IMR-90 (cell line): Measurements from ENCODE around the gene UBAC1. TPM values are rescaled to one million over a fixed set of nuclear protein-coding genes. Genes with fewer than 3 reads are reported as not detected.

Experiments
- ATAC-seq: fragments of 200-7000 bp; cut with Tn5 transposase; 2 replicates; pipeline ENCODE4 v1.9.1; 2020; ENCODE audit warnings: low read depth, mild to moderate bottlenecking, moderate library complexity
- BruUV-seq: library from RNA; stranded (reverse); fragments of 400-500 nt; replicated peaks from 2 replicates; lab custom pipeline; 2021; lab: Mats Ljungman, UMichigan
- CTCF ChIA-PET: fragments of 300-600 bp; formaldehyde crosslinking; extraction: SDS; loops from one replicate; lab custom pipeline; 2021; ENCODE audit warnings: antibody characterized with exemption; lab: Yijun Ruan, JAX
- POLR2A ChIA-PET: fragments of 300-600 bp; sonication (Branson Sonifier 250); formaldehyde crosslinking; loops from one replicate; lab custom pipeline; 2022; ENCODE audit warnings: antibody characterized with exemption; ENCODE audit not compliant: unreplicated experiment; lab: Charles Lee
- DNase-seq: peaks from one replicate; pipeline ENCODE4 v3.0.0; 2013
- H2AFZ ChIP-seq: replicated peaks from 2 replicates; pipeline ENCODE3; 2013; ENCODE audit warnings: low read length, mild to moderate bottlenecking; ENCODE audit not compliant: poor library complexity
- H2AK5ac ChIP-seq: 2 replicates; pipeline ENCODE4 v1.6.1; 2013; ENCODE audit warnings: low read depth, low read length, inconsistent platforms
- H2AK9ac ChIP-seq: replicated peaks from 2 replicates; pipeline ENCODE3; 2013; ENCODE audit warnings: mild to moderate bottlenecking, low read depth, low read length, moderate library complexity; ENCODE audit not compliant: poor library complexity
- H2BK120ac ChIP-seq: 2 replicates; pipeline ENCODE4 v1.6.1; 2013; ENCODE audit warnings: low read depth, low read length, inconsistent platforms
- H2BK15ac ChIP-seq: 3 replicates; pipeline ENCODE4 v1.6.1; 2013; ENCODE audit warnings: low read depth, low read length, inconsistent platforms
- H2BK20ac ChIP-seq: 2 replicates; pipeline ENCODE4 v1.6.1; 2013; ENCODE audit warnings: low read depth, mild to moderate bottlenecking, inconsistent platforms, low read length, moderate library complexity
- H2BK5ac ChIP-seq: 2 replicates; pipeline ENCODE4 v1.6.1; 2013; ENCODE audit warnings: mild to moderate bottlenecking, low read depth, low read length, inconsistent platforms; ENCODE audit not compliant: poor library complexity, severe bottlenecking
- H3K14ac ChIP-seq: replicated peaks from 2 replicates; pipeline ENCODE4 v1.6.1; 2013; ENCODE audit warnings: low read depth, low read length, inconsistent platforms
- H3K18ac ChIP-seq: 2 replicates; pipeline ENCODE4 v1.6.1; 2013; ENCODE audit warnings: low read depth, low read length, control low read depth
- H3K23ac ChIP-seq: 2 replicates; pipeline ENCODE4 v1.6.1; 2013; ENCODE audit warnings: low read depth, low read length, inconsistent platforms
- H3K27ac ChIP-seq: 2 replicates; pipeline ENCODE4 v1.5.1; 2013; ENCODE audit warnings: mild to moderate bottlenecking, control low read depth, low read length; ENCODE audit not compliant: insufficient read depth
- H3K27me3 ChIP-seq: 2 replicates; pipeline ENCODE4 v1.6.1; 2013; ENCODE audit warnings: low read length; ENCODE audit not compliant: control insufficient read depth, insufficient read depth
- H3K36me3 ChIP-seq: 2 replicates; pipeline ENCODE4 v1.6.1; 2013; ENCODE audit warnings: low read length, mixed read lengths; ENCODE audit not compliant: control insufficient read depth, insufficient read depth
- H3K4ac ChIP-seq: 2 replicates; pipeline ENCODE4 v1.6.1; 2013; ENCODE audit warnings: low read depth, low read length, inconsistent platforms
- H3K4me1 ChIP-seq: 2 replicates; pipeline ENCODE4 v1.6.1; 2013; ENCODE audit warnings: low read length, mixed read lengths; ENCODE audit not compliant: control insufficient read depth, insufficient read depth
- H3K4me2 ChIP-seq: 2 replicates; pipeline ENCODE4 v1.6.1; 2013; ENCODE audit warnings: low read depth, mild to moderate bottlenecking, control low read depth, low read length, moderate library complexity
- H3K4me3 ChIP-seq: 2 replicates; pipeline ENCODE4 v1.5.1; 2013; ENCODE audit warnings: low read depth, mild to moderate bottlenecking, control low read depth, low read length, moderate library complexity; ENCODE audit not compliant: insufficient read depth
- H3K56ac ChIP-seq: 2 replicates; pipeline ENCODE4 v1.6.1; 2013; ENCODE audit warnings: low read length, inconsistent platforms; ENCODE audit not compliant: insufficient read depth; ENCODE audit errors: extremely low read depth
- H3K79me1 ChIP-seq, 2 experiments: 2 replicates each; pipeline ENCODE4 v1.6.1; 2013; ENCODE audit warnings: low read length in 2 of 2, inconsistent platforms in 1 of 2, low read depth in 1 of 2
- H3K9ac ChIP-seq: 2 replicates; pipeline ENCODE4 v1.6.1; 2013; ENCODE audit warnings: low read depth, low read length, control low read depth
- H3K9me1 ChIP-seq: 2 replicates; pipeline ENCODE4 v1.6.1; 2013; ENCODE audit warnings: low read length, inconsistent platforms; ENCODE audit not compliant: insufficient read depth
- H3K9me3 ChIP-seq: 2 replicates; pipeline ENCODE4 v1.6.1; 2013; ENCODE audit warnings: low read length; ENCODE audit not compliant: control insufficient read depth, insufficient read depth
- H4K20me1 ChIP-seq: 2 replicates; pipeline ENCODE4 v1.6.1; 2013; ENCODE audit warnings: low read length, inconsistent platforms; ENCODE audit not compliant: insufficient read depth
- H4K5ac ChIP-seq: 2 replicates; pipeline ENCODE4 v1.6.1; 2013; ENCODE audit warnings: mild to moderate bottlenecking, low read depth, low read length, control low read depth
- H4K8ac ChIP-seq, 2 experiments: 2 replicates each; pipeline ENCODE4 v1.6.1; 2013; ENCODE audit warnings: low read depth in 2 of 2, low read length in 2 of 2, control low read depth in 1 of 2, inconsistent platforms in 1 of 2
- H4K91ac ChIP-seq: 2 replicates; pipeline ENCODE4 v1.6.1; 2013; ENCODE audit warnings: low read depth, low read length, inconsistent platforms; ENCODE audit not compliant: insufficient read depth
- BHLHE40 ChIP-seq: fragments of 150-350 bp; IDR thresholded peaks from 2 replicates; pipeline ENCODE4 v1.6.1; 2016; ENCODE audit warnings: mild to moderate bottlenecking, low read depth, low read length
- CEBPB ChIP-seq: IDR thresholded peaks from 2 replicates; pipeline ENCODE4 v1.6.1; 2012; ENCODE audit warnings: low read depth, low read length, improper control_type of control experiment
- CHD1 ChIP-seq: IDR thresholded peaks from 2 replicates; pipeline ENCODE4 v1.6.1; 2012; ENCODE audit warnings: low read depth, low read length, improper control_type of control experiment
- CTCF ChIP-seq: conservative IDR thresholded peaks from 2 replicates; pipeline ENCODE4 v1.5.1; 2012; ENCODE audit warnings: mild to moderate bottlenecking, low read depth, low read length, improper control_type of control experiment
- ELK1 ChIP-seq: fragments of 150-350 bp; IDR thresholded peaks from 2 replicates; pipeline ENCODE4 v1.6.1; 2016; ENCODE audit warnings: low read depth, mild to moderate bottlenecking, low read length, moderate library complexity, borderline replicate concordance
- FOS ChIP-seq: fragments of 150-350 bp; IDR thresholded peaks from 2 replicates; pipeline ENCODE4 v1.6.1; 2016; ENCODE audit warnings: low read depth, low read length
- MAFK ChIP-seq: IDR thresholded peaks from 2 replicates; pipeline ENCODE4 v1.6.1; 2012; ENCODE audit warnings: low read depth, low read length, improper control_type of control experiment
- MAZ ChIP-seq: IDR thresholded peaks from 2 replicates; pipeline ENCODE4 v1.6.1; 2012; ENCODE audit warnings: low read depth, mild to moderate bottlenecking, low read length, improper control_type of control experiment, moderate library complexity, borderline replicate concordance
- MXI1 ChIP-seq: IDR thresholded peaks from 2 replicates; pipeline ENCODE4 v1.6.1; 2012; ENCODE audit warnings: low read depth, mild to moderate bottlenecking, low read length, moderate library complexity, borderline replicate concordance
- NFE2L2 ChIP-seq: fragments of 150-350 bp; IDR thresholded peaks from 2 replicates; pipeline ENCODE4 v1.6.1; 2016; ENCODE audit warnings: low read depth, mild to moderate bottlenecking, low read length
- POLR2A ChIP-seq: IDR thresholded peaks from 2 replicates; pipeline ENCODE4 v1.6.1; 2012; ENCODE audit warnings: mild to moderate bottlenecking, low read depth, low read length
- RAD21 ChIP-seq: IDR thresholded peaks from 2 replicates; pipeline ENCODE4 v1.6.1; 2012; ENCODE audit warnings: low read length, improper control_type of control experiment
- RCOR1 ChIP-seq: IDR thresholded peaks from 2 replicates; pipeline ENCODE4 v1.6.1; 2012; ENCODE audit warnings: mild to moderate bottlenecking, low read length, improper control_type of control experiment; ENCODE audit not compliant: insufficient replicate concordance
- RFX5 ChIP-seq: IDR thresholded peaks from 2 replicates; pipeline ENCODE4 v1.8.0; 2012; ENCODE audit warnings: low read depth, mild to moderate bottlenecking, low read length, moderate library complexity
- SMC3 ChIP-seq: fragments of 150-350 bp; IDR thresholded peaks from 2 replicates; pipeline ENCODE4 v1.6.1; 2016; ENCODE audit warnings: low read depth, mild to moderate bottlenecking, antibody characterized with exemption, low read length, moderate library complexity
- USF2 ChIP-seq: fragments of 150-350 bp; IDR thresholded peaks from 2 replicates; pipeline ENCODE4 v1.6.1; 2017; ENCODE audit warnings: mild to moderate bottlenecking, antibody characterized with exemption, low read length, low read depth
- WGBS, 2 experiments: methylation state at CpG; one replicate each; pipeline versions ENCODE4 v1.1.5 to v1.1.7; 2013; ENCODE audit warnings: missing lambda C conversion rate in 2 of 2; ENCODE audit not compliant: insufficient read length in 1 of 2; ENCODE audit errors: extremely low coverage in 2 of 2; 5-methylcytosine and 5-hydroxymethylcytosine counted together
- dilution Hi-C: fragments of 300-500 bp; cut with HindIII; formaldehyde crosslinking; loops from one replicate; pipeline ENCODE4 v1.14.3; 2018; ENCODE audit warnings: low sequenced_read_pairs; ENCODE audit not compliant: unreplicated experiment
- in situ Hi-C: fragments of 300-500 bp; cut with MboI; formaldehyde crosslinking; loops from 3 replicates; pipeline ENCODE4 v1.14.3; 2019; ENCODE audit warnings: low sequenced_read_pairs, inconsistent platforms, mixed read lengths
- intact Hi-C: fragments of 100-400 bp; cut with micrococcal nuclease; formaldehyde crosslinking; loops from 2 replicates; pipeline ENCODE4 v1.10.0; 2022
- polyA plus RNA-seq, 3 experiments: library from polyadenylated mRNA; depleted of rRNA; stranded (reverse); fragments of >200 nt; gene quantifications; 2 replicates each; pipeline ENCODE4 v1.2.3, GENCODE V29; 2012; ENCODE audit warnings: low replicate concordance in 1 of 3
- total RNA-seq: library from RNA; depleted of rRNA; stranded (reverse); fragments of >200 nt; gene quantifications from 2 replicates; pipeline ENCODE4 v1.2.3, GENCODE V29; 2012

The UBAC1 gene
- total and polyA plus RNA-seq, 2 of the 4 experiments (the other 2 are of a cell fraction): 25.3 to 33.9 TPM

GRCh38 chr9:135948968-135949367, 12.2 kb downstream of the UBAC1 start:
- Histone ChIP-seq H3K56ac (no peak overlapping the region), H3K79me1 (peaks cover 4 to 31% of the 10 kb centered on the region in 2 experiments; a peak in 3 of 4 replicates), H2AFZ (no peak overlapping the region), H4K5ac (no peak overlapping the region), H3K23ac (no peak overlapping the region), H2BK5ac (no peak overlapping the region), H3K4me1 (peaks cover 7% of the 10 kb centered on the region), H4K91ac (no peak overlapping the region), H2AK5ac (no peak overlapping the region), H3K9ac (no peak overlapping the region), H3K27ac (no peak overlapping the region), H3K4me3 (no peak overlapping the region), H2BK120ac (no peak overlapping the region), H4K8ac (no peak overlapping the region), H3K27me3 (no peaks in the 10 kb centered on the region), H2BK15ac (no peak overlapping the region), H3K36me3 (peaks cover 45% of the 10 kb centered on the region), H3K14ac (no peak overlapping the region), H4K20me1 (peaks cover 6% of the 10 kb centered on the region), H2BK20ac (no peak overlapping the region), H3K9me1 (peaks cover 4% of the 10 kb centered on the region), H3K4ac (no peak overlapping the region), H3K18ac (no peak overlapping the region), H3K4me2 (no peak overlapping the region), H2AK9ac (no peak overlapping the region), H3K9me3 (no peaks in the 10 kb centered on the region)
- ATAC-seq: no peak
- dilution Hi-C loops: no loop called here
- intact Hi-C loops: no loop called here
- POLR2A ChIA-PET: no interaction called here
- no TSS peak for BruUV-seq
- no CpG with 5 or more reads among the region's 4 CpGs for WGBS, 2 experiments
- in situ Hi-C loops: loop anchor here (25.0 kb wide), 1 partner anchor 337 kb away; a partner anchor contains a TSS
- TF ChIP-seq MAFK (no peak), CEBPB (no peak), ELK1 (no peak), CHD1 (no peak), SMC3 (no peak), BHLHE40 (no peak), FOS (no peak), MXI1 (no peak), USF2 (no peak), MAZ (no peak), RFX5 (no peak), CTCF (no peak), NFE2L2 (no peak), RCOR1 (no peak), RAD21 (no peak), POLR2A (no peak)
- DNase-seq: no peak
- CTCF ChIA-PET: no interaction called here
